NCI-H82 treated with DMSO at 0.1 percent for 48 hours (cell line): ENCODE data around the gene CBARP.

Experiments
- DNase-seq: peaks from one replicate; lab custom pipeline; 2025; ENCODE audit not compliant: unreplicated experiment; lab: John Stamatoyannopoulos, UW

The CBARP gene

DNA sequence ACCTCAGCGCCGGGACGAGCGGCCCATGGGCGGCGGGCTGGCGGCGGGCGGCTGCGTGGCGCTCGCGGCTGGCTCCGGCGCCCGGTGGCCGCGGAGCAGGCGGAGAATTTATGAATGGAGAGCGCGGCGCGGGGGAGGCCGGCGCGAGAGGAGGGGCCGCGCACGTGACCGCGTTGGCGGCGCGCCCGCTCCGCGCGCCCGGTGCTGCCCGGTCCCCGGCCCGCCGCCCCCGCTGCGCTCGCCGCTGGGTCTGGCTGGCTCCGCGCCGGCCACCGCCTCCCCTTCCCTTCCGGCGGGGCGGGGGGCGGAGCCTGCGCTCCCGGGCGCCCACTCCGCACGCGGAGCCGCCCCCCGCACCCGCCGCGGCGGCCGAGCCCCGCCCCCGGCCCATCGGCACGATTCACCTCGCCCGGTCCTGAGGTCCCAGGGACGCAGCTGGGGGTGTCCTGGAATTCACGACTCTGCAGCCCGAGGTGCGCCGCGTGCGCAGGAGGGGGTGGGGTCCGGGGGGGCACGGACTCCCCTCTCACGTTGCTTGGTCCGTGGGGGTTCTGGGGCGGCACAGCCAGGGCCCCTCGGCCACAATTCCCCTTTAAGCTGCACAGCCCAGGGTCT is at the start of gene CBARP:
TSS of gene CBARP (minus strand) at position 252 of the 615 bp plus-strand sequence. CDS start 1,905 bp downstream, outside the sequence.
- no peak for DNase-seq

GRCh38 chr19:1286487-1287353 is 48.9 kb upstream of the CBARP start:
- DNase-seq = no peak

- DNase-seq = no peak
Observed at GRCh38 chr19:1285737-1286360, 48.0 kb upstream of the CBARP start, which contains the start of gene EFNA2. Gene EFNA2, plus strand, starts transcription at chr19:1285873. Its CDS starts 296 bp downstream, at chr19:1286169.

- DNase-seq = no peak
Observed at GRCh38 chr19:1284979-1285736, 47.4 kb upstream of the CBARP start.

DNA sequence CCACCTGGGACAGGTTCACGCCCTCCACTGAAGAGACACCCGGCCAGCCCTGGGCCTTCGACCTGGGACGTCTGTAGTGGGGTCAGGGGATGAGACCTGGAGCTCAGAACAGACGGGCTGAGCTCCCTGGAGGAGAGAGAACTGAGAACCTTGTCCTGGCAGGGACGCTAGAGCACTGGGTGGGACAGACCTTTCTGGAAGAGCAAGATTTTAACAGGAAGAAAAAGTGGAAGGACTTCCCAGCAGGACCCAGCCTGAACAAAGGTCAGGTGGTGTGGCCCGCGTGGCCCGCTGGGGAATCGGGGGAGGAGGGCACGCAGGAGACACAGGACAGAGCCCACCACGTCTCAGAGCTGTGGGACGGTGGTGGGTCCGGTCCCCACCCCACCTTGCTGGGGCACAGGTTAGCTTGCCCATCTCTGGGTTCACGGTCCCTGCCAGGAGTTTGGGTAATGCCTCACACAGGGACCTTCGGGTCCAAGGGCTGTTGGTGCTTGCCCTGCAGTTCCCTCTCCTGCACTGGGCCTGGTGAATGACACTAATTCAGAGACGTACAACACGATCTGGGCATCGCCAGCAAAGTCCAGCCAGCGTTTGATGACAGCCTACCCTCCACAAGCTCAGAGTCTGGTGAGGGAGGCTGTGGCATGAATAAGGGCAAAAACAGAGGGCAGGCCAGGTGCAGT is 46.6 kb upstream of the CBARP start:
- DNase-seq = no peak

- DNase-seq = no peak
Observed at GRCh38 chr19:1283917-1284292, 46.1 kb upstream of the CBARP start.

GRCh38 chr19:1283207-1283916 is 45.6 kb upstream of the CBARP start:
- DNase-seq = no peak

- no peak for DNase-seq
Observed at GRCh38 chr19:1282588-1283206, 44.9 kb upstream of the CBARP start.

GRCh38 chr19:1281569-1282287 is 43.9 kb upstream of the CBARP start:
- DNase-seq = no peak

GRCh38 chr19:1280636-1281568 is 43.1 kb upstream of the CBARP start:
- DNase-seq = no peak

- no peak for DNase-seq
Observed at GRCh38 chr19:1279782-1280341, 42.1 kb upstream of the CBARP start.

DNA sequence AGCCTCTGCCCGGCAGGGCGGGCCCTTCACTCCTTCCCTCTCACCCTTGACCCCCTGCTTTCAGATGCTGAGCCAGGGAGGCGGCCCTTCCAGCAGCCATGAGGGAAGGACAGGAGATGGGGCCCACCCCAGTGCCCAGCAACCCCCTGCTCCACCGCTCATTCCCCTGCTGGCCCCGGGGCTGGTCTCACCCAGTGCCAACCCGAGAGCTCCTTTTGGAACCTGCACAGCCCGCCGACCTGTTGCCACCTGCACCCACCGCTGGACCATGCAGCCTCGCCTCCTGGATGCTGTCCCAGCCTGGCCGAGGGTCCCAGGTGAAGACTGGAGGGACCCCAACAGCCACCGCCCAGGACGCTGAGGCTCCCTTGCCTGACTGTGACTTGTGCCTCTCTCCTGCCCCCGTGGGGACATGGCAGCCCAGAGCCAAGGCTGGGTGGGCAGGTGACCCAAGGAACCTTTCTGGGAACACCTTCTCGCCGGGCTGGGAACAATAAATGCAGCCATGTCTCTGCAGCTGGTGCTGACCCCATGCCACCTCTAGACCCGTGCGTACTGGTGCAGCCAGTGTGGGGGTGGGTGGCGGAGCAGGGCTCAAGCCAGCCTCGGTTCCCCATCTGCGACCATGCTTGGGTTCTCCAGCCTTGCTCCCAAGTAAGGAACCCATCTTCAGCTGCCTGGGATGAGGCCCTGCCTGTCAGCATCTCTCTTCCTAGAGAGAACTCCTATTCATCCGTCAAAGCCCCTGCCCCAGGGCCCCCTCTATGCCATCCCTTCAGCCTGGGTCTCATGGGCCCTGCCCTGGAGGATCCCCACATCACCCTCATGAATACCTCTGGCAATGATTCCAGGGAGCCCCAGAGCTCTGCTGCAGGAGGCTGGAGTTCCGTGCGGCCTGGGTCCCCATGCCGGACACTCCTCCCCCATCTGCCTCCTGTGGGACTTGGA is 41.2 kb upstream of the CBARP start:
- DNase-seq = no peak

- no peak for DNase-seq
Observed at GRCh38 chr19:1278074-1278473, 40.3 kb upstream of the CBARP start.

DNA sequence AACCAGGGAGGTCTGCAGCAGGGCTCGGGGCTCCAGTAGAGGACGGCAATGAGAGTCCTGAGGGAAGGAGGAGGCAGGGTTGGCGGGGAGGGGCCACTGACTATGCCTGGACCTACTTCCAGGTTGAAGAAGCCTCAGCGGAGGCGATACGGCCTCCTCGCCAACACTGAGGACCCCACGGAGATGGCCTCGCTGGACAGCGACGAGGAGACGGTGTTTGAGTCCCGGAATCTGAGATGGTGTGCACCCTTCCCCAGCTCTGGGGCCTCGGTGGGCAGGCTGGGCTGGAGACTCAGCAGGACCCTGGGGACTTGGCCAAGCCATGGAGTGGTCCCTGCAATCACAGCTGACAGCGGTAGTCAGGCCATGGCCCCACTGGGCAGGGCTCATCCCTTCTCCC is 39.3 kb upstream of the CBARP start:
- no peak for DNase-seq

DNA sequence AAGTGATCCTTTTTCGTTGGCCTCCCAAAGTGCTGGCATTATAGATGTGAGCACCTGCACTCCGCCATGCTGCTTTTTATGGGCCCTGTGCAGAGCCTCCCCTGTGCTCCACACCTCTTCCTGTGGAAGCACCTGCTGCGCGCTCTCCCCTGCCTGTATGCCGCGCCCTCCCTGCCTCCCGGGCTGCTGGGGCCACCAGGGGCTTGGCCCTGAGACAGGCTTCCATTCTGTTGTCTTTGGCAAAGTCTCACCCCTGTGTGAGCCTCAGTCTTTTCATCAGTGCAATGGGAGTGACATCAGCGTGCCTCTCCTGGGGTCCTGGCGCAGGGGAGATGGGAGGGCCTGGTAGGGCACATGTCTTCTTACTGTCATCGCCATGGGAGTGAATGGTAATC is 38.8 kb upstream of the CBARP start:
- DNase-seq = no peak

- no peak for DNase-seq
Observed at GRCh38 chr19:1275976-1276627, 38.3 kb upstream of the CBARP start.
